Pulmonary artery endothelial cell (primary cell): ENCODE results near the gene HS6ST1. TPM values are rescaled to one million over a fixed set of nuclear protein-coding genes. Genes with fewer than 3 reads are reported as not detected.

Experiments
- DNase-seq: peaks from one replicate; pipeline ENCODE4 v3.0.0-alpha.2; 2011; ENCODE audit warnings: low read depth, low spot score
- total RNA-seq: library from RNA; depleted of rRNA; stranded (reverse); fragments of >200 nt; gene quantifications from 2 replicates; pipeline ENCODE4 v1.2.3, GENCODE V29; 2014

The HS6ST1 gene
- total RNA-seq, 1 donor from 2014 or later: 13.3 TPM

DNA sequence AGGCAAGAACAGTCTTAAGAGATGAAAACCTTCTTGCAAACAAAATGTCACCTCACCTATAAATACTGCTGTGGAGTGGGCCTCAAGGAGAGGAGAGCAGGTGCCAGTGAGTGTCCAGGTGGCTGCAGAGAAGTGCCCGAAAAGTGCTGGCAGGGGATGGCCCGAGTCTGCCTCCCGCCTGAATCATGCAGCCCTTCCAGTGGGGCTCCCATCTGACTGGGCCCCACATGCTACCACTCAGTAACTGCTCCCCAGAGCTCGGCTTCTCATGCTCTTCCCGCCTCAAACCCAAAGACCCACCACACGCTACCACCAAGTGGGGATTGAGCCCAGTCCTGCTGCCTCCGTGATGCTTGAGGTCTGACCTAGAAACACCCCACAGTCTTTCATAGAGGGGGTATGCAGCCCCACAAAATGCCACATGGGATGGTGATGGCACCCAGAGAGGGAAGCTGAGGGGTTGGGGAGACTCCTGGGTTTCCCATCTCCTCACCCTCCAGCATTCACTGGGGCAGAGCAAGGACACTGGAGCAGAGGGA, 7.4 kb downstream of the HS6ST1 start:
- no peak for DNase-seq

GRCh38 chr2:128310761-128311160, 7.9 kb downstream of the HS6ST1 start:
- DNase-seq: no peak

DNA sequence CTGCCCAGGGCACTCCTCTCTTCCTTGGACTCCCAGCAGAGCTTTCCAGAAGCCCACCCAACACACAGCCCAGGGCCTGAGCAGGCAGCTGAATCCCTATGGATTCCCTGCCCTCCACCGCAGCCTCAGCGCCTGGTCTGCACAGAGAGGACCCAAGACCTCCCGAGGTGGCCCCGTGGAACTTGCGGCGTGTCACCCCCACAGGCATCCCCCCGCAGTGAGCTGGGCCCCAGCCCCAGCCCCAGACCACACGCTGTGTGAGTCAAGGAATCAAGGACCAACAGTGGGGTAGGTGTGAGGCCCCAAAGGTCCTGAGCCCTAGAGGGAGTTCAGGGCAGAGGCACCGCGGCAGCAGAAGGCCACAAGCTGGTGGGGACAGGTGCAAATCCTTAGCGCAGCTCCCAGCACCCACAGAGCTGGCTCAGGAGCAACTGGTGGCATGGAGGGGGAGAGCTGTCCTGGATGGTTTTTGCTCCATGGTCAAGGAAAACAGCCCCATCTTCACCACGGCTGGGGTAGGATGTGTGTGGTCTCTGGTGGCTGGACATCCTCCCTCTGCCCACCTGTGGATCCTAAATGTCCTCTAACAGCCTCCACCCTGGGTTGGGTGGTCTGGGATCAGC, 8.5 kb downstream of the HS6ST1 start:
- DNase-seq: no peak

GRCh38 chr2:128309280-128310093, 9.2 kb downstream of the HS6ST1 start:
- no peak for DNase-seq

- no peak for DNase-seq
These were observed 9.8 kb downstream of the HS6ST1 start for GRCh38 chr2:128308889-128309279.

DNA sequence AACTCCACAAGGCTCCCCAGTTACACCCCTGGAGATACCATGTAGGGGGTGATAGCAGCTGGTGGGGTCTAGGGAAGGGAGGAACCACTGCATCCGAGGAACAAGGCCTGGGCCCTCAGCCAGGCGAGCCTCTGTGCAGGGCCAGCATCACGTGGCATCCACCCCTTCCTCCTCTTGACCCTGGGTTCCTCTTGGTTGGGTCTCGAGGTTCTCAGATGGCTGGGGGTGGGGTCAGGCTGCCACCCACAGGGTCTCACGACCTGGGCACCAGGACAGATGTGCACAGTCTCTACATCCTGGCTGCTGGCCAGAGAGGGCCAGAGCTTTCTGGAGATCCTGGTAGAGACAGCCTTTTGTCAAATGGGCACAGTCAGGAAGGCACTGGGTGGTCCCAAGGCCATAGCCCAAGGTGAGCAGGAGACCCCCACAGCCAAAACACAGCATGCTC, 10.4 kb downstream of the HS6ST1 start:
- DNase-seq: no peak

DNA sequence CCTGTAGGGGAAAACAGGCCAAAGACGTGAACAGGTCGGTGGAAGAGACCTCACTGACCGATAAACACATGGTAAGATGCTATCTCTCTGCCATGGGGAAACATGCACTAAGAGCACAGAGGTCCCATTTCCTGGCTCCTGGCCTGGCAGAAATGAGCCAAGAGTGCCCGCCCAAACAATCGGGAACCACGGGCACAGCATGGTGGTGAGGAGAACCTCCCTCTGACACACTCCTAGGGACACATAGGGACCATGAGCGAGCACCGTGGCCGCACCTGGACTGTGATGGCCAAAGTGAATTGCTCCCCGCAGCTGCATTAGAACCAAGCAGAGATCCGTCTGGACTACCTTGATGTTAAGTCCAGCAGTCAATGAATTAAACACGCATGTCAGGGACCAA, 11.1 kb downstream of the HS6ST1 start:
- no peak for DNase-seq

- DNase-seq: no peak
These were observed 11.7 kb downstream of the HS6ST1 start for GRCh38 chr2:128306931-128307460.

DNA sequence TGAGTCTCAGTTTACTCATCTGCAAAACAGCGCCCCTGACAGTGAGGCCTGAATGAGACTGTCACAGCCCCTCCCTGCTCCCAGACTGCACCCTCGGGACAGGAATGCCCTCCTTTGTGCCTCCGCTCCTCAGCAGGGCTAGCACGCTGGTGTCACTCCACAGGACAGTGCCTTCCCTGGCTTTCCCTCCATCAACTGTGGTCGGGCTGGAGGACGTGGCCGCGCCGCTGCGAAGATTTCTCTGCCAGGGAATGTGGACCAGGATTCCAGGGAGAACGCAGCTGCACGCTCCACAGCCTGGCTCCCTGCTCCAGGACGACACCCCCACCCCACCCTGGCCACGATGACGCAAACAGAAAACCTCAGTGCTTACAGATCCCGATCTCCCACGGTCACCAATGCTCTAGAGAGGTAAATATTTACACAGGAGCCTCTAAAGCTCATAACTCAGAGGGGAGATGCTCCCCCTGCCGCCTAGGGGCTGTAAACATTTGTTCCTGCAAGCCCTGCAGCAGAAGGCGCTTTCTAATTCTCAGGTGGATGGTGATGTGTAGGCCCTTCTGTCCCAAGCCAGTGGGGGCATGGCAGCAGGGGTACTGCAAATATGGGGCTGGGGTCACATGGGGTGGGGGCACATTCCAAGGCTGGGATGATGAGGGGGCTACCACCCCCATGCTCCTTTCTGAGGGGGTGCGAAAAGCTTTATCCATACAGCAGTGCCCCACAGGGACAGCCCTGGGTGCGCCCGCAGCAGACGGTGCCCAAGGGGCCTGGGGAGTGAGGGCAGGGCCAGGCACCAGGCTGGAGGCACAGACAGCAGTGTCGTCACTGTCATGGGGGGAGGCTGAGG, 12.4 kb downstream of the HS6ST1 start:
- no peak for DNase-seq

DNA sequence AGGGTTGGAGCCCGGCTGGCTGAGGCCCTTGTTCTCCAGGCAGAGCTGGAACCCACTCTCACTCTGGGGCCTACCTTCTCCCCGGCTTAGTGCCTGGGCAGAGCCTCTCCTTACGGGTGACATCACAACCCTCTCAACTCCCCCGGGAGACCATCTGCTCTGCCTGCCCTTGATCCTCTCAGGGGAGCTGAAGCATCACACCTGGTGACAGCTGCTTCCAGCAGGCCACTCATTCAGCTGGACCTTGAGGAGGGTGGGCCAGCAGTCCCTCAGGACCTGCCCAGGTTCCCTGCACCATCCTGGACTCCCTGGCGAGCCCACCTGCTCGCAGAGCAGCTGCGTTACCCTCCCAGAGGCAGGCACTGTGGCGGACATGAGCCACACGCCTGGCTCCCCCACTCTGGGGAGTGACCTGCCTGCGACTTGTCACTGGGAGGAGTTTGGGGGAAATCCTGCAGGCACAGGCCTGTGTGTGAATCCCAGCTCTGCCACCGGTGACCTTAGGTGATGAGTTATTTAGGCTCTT, 13.1 kb downstream of the HS6ST1 start:
- DNase-seq: no peak

DNA sequence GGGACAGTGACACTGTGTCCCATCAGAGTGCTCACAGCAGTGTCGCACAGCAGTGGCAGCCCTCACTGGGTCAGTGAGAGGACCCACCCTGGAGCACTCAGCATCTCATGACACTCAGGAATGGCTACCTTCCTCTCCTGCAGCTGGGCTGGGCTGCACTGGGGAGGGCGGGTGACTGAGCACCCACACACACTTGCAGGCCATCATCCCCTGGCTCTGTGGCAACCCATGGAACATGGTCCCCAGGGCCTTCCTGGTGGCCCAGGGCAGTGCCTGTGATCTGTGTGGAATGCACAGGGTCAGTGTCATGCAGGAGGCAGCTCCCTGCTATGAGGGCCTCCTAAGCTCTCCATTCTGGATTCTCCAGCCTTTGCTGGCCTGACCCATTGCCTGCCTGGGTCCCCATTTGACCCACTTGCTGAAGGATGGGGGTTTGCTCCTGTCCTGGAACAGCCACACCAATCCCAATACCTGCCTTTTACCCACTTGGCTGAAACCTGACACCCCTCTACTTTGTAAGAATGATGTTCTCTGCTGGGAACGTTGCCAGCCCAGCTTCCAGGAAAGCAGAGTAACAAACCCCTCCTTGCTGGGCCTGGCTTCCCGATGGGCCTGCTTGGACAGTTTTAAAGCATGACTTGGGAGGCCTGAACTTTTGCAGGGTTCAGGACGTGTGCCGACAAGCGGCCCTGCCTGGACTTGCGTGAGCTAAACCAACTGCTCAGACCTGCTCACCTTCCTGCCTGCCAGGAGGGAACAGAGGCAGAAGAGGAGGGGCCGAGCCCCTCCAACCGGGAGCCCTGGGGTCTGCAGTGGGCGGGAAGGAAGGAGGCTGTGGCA, 13.7 kb downstream of the HS6ST1 start:
- no peak for DNase-seq

DNA sequence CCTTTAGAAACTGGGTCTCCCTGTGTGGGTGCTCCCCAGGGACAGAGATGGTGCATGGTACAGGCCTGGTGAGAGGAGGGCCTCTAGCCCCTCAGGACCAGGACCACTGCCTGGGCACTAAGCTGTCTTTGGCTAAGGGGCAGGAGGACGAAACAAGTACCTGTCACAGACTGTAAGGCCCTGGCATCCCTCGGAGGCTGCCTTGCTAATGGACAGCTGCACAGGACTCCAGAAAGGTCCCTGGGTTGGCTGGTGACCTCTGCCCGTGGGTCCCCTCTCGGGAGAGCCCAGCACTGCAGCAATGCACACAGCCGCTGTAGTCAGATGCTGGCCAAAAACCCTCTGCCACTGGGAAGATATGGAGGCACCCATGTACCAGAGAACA, 14.3 kb downstream of the HS6ST1 start:
- no peak for DNase-seq

- DNase-seq: no peak
These were observed 14.8 kb downstream of the HS6ST1 start for GRCh38 chr2:128303911-128304310.

GRCh38 chr2:128303095-128303791, 15.4 kb downstream of the HS6ST1 start:
- no peak for DNase-seq

DNA sequence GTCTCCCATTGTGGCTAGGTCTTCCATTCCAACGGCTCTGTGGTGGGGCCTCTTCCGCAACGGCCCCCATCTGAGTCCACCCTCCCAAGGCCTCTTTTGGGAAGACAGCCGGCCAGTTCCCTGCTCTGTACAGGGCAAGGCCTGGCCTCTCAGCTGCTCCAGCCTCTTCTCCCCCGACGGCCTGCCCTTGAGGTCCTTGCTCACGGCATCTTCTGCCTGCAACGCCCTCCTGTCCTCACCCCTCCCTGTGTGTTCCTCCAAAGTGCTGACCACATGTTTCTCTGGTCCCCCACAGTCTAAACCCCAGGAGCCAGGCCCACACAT, 16.0 kb downstream of the HS6ST1 start:
- DNase-seq: no peak

GRCh38 chr2:128302011-128302743, 16.5 kb downstream of the HS6ST1 start:
- DNase-seq: no peak

DNA sequence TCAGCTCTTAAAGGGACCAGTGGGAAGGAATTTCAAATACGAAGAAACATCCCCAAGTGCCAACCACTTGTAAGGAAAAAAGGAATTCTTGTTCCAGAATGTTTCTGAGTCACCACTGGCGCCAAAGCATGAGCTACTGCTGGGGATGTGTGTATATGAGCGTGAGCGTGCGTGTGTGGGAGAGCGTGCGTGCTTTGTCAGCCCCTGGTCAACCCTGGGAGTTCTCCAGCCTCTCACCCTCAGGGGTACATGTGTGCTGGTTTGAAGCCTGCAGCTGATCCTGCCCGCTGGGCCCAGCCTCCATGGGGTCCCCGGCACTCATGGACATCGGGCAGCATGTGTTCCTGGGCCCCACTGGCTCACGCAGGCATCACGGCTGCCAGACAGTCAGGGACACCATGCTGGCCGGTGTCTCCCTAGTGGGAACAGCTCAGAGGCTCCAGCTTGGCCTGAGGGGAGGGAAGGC, 17.1 kb downstream of the HS6ST1 start:
- no peak for DNase-seq

GRCh38 chr2:128301021-128301420, 17.6 kb downstream of the HS6ST1 start:
- no peak for DNase-seq
